Heart left ventricle (tissue), 16 donors: ENCODE data around the gene NEURL1. TPM values are rescaled to one million over a fixed set of nuclear protein-coding genes. Genes with fewer than 3 reads are reported as not detected.

ENCODE experiments used
- ATAC-seq, 4 donors: fragments of 200-7000 bp; cut with Tn5 transposase; one replicate each; pipeline ENCODE4 v1.9.1; 2020 to 2022; ENCODE audit warnings: moderate library complexity in 4 of 4, mild to moderate bottlenecking in 3 of 4, moderate number of reproducible peaks in 1 of 4
- DNase-seq, 5 donors: peaks; one replicate each; pipeline ENCODE4 v3.0.0-alpha.2; 2020
- H3K27ac ChIP-seq, 12 donors: fragments of 200-600 bp; sonication (generic) in 4 of 12; one replicate each; pipeline versions ENCODE4 v1.5.0 to v1.8.0; 2016 to 2022; ENCODE audit warnings: mild to moderate bottlenecking in 2 of 12
- H3K27me3 ChIP-seq, 9 donors: fragments of 200-600 bp; sonication (generic) in 2 of 9; one replicate each; pipeline versions ENCODE4 v1.5.1 to v1.8.0; 2016 to 2022; ENCODE audit warnings: mild to moderate bottlenecking in 3 of 9
- H3K36me3 ChIP-seq, 9 donors: fragments of 200-600 bp; sonication (generic) in 2 of 9; one replicate each; pipeline versions ENCODE4 v1.5.0 to v1.8.0; 2018 to 2022; ENCODE audit warnings: mild to moderate bottlenecking in 2 of 9
- H3K4me1 ChIP-seq, 12 donors: fragments of 200-600 bp; sonication (generic) in 4 of 12; one replicate each; pipeline versions ENCODE4 v1.5.0 to v1.8.0; 2016 to 2022; ENCODE audit warnings: mild to moderate bottlenecking in 3 of 12
- H3K4me3 ChIP-seq, 12 donors: fragments of 200-600 bp; sonication (generic) in 4 of 12; one replicate each; pipeline versions ENCODE4 v1.5.0 to v1.8.0; 2017 to 2022; ENCODE audit warnings: mild to moderate bottlenecking in 9 of 12, moderate library complexity in 4 of 12
- H3K9me3 ChIP-seq, 12 donors: fragments of 200-600 bp; sonication (generic) in 4 of 12; one replicate each; pipeline versions ENCODE4 v1.5.0 to v1.8.0; 2016 to 2022; ENCODE audit warnings: mild to moderate bottlenecking in 1 of 12
- POLR2A ChIP-seq, 2 donors: fragments of 450-650 bp; IDR thresholded peaks; one replicate each; pipeline ENCODE4 v1.6.1; 2017; ENCODE audit warnings: antibody characterized with exemption in 2 of 2, mild to moderate bottlenecking in 2 of 2, moderate library complexity in 2 of 2
- WGBS, 4 donors: extraction: QIAGEN DNeasy Blood & Tissue Kit in 2 of 4; methylation state at CpG; one replicate each; pipeline versions ENCODE4 v1.1.5 to v1.1.7; 2013 to 2018; 5-methylcytosine and 5-hydroxymethylcytosine counted together
- intact Hi-C, 10 donors: fragments of 100-400 bp; cut with DNase I; formaldehyde crosslinking; loops; one replicate each; pipeline versions ENCODE4 v1.11.1 to v1.14.2; 2022
- polyA plus RNA-seq, 2 donors: library from polyadenylated mRNA; stranded (reverse); fragments of 200-250 nt; gene quantifications; one replicate each; pipeline ENCODE4 v1.2.3, GENCODE V29; 2013
- total RNA-seq, 9 donors: library from RNA; depleted of rRNA in 2 of 9; stranded (reverse); fragments of >200 nt in 2 of 9; fragmentation: NEBNext Ultra II Directional in 3 of 9; extraction: Animal tissue kit (Norgen Biotek cat#: 25700) in 3 of 9; gene quantifications; one replicate each; pipeline versions ENCODE4 v1.1.0 to v1.2.4, GENCODE V29; 2016 to 2023
- TF ChIP-seq, protein P1 (sequence below), 12 donors: fragments of 200-600 bp; sonication (generic) in 4 of 12; IDR thresholded peaks; one replicate each; pipeline versions ENCODE4 v1.5.0 to v1.8.0; 2018 to 2022; ENCODE audit warnings: antibody characterized with exemption in 12 of 12, mild to moderate bottlenecking in 5 of 12
- donor health status: ischemic (EF 13 %, LVEDD 7.1; RV severe dilation, severe dysfunction).
- donor health status: healthy with polysubstance abuse.
- donor health status: DM: no; HTN: yes; CAD: no.
- donor health status: DM: no; HTN: no; CAD: no.
- donor health status: ischemic (EF 25% LVEDD 6.9; RV normal size, moderate dysfunction).
- donor health status: ischemic (EF 25% LVEDD 5.7; RV mildly dilated, moderate dysfunction).
- donor health status: healthy.
- donor health status: DM: yes; HTN: yes; CAD: no.
- donor health status: ischemic (EF 35%, LVEDD 5.7; RV mildly dilated, moderate dysfunction).
- donor health status: nonischemic (EF 11% LVEDD 7.7; RV severe dilation, severe dysfunction).
- donor health status: DM: yes; HTN: yes; CAD: no.
- donor health status: PGD.
- donor health status: ischemic (EF 29% LVEDD 5.4; RV normal size, mild dysfunction).
- donor health status: nonischemic (EF 23%, LVEDD 6.1; RV moderate dilation, normal function).

Gene NEURL1
- total and polyA plus RNA-seq, 11 donors, result 0.07 to 0.64 (median 0.14) TPM; not detected in 2

DNA sequence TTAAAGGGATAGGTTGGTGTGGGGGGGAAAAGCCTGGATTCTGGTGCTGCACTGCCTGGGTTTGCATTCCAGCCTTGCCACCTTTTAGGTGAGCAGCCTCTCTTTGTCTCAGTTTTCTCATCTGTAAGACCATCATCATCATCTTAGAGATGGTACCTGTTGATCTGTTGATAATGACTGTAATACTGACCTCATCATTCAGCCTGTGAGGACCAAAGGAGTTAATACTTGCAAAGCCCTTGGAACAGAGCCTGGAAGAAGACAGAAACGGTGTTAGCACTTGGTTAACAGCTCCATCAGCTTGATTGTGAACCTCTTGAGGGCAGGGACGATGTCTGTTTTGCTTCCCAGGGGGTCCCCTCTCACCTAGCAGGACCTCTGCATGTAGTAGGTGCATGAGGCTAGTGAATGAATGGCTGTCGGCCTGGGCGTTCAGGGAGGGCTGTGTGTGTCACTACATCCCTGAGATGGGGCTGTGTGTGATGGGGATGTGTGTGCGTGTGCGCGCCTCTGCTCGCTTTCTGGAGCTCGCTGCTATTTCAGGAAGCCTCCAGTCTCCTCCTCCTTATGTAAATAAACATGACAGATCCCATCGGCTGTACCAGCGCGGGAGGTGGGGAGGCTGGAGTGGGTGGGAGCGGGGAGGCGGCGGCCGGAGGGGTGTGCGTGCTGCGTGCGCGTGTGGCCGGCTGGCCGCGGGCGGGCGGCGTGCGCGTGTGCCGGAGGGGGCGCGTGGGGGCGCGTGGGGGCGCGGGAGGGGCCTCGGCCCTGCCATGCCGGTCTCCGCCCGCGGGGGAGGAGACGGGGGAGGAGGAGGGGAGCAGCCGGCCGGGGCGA lies 61.2 kb downstream of the NEURL1 start:
- ATAC-seq, result peak; percentile 40 to 76 (median 66)

DNA sequence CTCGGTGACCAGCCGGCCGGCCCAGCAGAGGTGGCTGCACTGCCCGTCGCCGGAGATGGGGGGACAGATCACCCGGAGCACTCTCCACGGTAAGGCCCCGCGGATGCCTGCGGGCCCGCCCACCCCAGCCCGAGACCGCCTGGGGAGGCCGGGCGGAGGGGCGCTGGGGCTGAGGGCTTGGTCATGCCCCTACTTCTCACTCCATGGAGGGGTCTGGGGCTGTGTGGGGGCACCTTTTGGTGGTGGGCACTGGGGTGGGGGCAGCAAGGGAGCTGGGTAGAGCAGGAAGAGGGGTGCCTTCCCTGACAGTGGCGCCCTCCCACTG lies 61.8 kb downstream of the NEURL1 start:
- intact Hi-C loops, result no loop called here
- Histone ChIP-seq H3K9me3 (no peaks in the 10 kb centered on the region), H3K36me3 (no peaks in the 10 kb centered on the region), H3K27me3 (peaks cover 0 to 12% (median 0%) of the 10 kb centered on the region in 9 donors), H3K27ac (no peak overlapping the region), H3K4me3 (peak overlapping the region in 10 of 12 donors; percentile 29 to 59 (median 50)), H3K4me1 (peaks cover 0 to 31% (median 7%) of the 10 kb centered on the region in 12 donors)
- WGBS, 4 donors, result 6 to 8% (median 6%) methylated on average over 13 to 18 of the region's 18 CpGs; no CpG with 5 or more reads in 1 of the 4 donors
- ATAC-seq, result no peak
- no peak for TF ChIP-seq POLR2A (IDR thresholded peaks at IDR 0.05)
- TF ChIP-seq, protein P1, sequence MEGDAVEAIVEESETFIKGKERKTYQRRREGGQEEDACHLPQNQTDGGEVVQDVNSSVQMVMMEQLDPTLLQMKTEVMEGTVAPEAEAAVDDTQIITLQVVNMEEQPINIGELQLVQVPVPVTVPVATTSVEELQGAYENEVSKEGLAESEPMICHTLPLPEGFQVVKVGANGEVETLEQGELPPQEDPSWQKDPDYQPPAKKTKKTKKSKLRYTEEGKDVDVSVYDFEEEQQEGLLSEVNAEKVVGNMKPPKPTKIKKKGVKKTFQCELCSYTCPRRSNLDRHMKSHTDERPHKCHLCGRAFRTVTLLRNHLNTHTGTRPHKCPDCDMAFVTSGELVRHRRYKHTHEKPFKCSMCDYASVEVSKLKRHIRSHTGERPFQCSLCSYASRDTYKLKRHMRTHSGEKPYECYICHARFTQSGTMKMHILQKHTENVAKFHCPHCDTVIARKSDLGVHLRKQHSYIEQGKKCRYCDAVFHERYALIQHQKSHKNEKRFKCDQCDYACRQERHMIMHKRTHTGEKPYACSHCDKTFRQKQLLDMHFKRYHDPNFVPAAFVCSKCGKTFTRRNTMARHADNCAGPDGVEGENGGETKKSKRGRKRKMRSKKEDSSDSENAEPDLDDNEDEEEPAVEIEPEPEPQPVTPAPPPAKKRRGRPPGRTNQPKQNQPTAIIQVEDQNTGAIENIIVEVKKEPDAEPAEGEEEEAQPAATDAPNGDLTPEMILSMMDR (IDR thresholded peaks at IDR 0.05), result no peak
- no peak for DNase-seq

More for the DNA sequence above, 61.2 kb downstream of the NEURL1 start:
- no peak for TF ChIP-seq POLR2A (IDR thresholded peaks at IDR 0.05)
- TF ChIP-seq, protein P1 (IDR thresholded peaks at IDR 0.05), result no peak
- intact Hi-C loops, result no loop called here
- H3K36me3 ChIP-seq, result no peaks in the 10 kb centered on the region
- WGBS, 4 donors, result 2 to 11% (median 5%) methylated on average over 5 to 44 of the region's 44 CpGs
- H3K4me3 ChIP-seq, result peak overlapping the region in 10 of 12 donors; percentile 29 to 59 (median 50)
- H3K27me3 ChIP-seq, result peaks cover 0 to 8% (median 0%) of the 10 kb centered on the region in 9 donors
- H3K9me3 ChIP-seq, result no peaks in the 10 kb centered on the region
- peak; percentile 43 to 72 (median 57) for DNase-seq
- peaks cover 0 to 31% (median 7%) of the 10 kb centered on the region in 12 donors for H3K4me1 ChIP-seq
- no peak overlapping the region for H3K27ac ChIP-seq

DNA sequence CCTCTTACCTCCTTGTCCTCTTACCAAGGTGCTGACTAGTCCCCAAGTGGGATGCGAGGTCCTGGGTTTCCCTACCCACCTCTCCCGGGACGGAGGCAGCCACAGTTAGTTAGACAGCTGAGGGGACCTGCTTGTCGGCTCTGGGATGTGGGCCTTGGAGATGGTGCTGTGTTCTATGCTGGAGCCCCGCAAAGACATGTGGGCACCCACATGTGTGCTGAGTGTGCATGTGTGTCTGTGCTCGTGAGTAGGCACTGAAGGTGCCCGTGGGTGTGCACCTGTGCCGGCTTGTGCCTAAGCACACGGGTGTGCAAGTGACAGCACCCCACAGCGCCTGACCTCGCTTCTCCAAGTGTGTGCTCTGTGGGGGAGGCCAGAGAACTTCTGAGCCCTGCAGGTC lies 62.2 kb downstream of the NEURL1 start:
- no peak for ATAC-seq

More for the DNA sequence above, 62.2 kb downstream of the NEURL1 start:
- peak overlapping the region in 7 of 12 donors; percentile 37 to 59 (median 55) for H3K4me3 ChIP-seq
- TF ChIP-seq, protein P1 (IDR thresholded peaks at IDR 0.05), result no peak
- TF ChIP-seq POLR2A (IDR thresholded peaks at IDR 0.05), result no peak
- H3K27ac ChIP-seq, result no peak overlapping the region
- H3K9me3 ChIP-seq, result no peaks in the 10 kb centered on the region
- peaks cover 0 to 31% (median 7%) of the 10 kb centered on the region in 12 donors for H3K4me1 ChIP-seq
- peak in 1 of 5 donors; percentile 20 for DNase-seq
- intact Hi-C loops, result no loop called here
- H3K36me3 ChIP-seq, result no peaks in the 10 kb centered on the region
- H3K27me3 ChIP-seq, result peaks cover 0 to 16% (median 0%) of the 10 kb centered on the region in 9 donors
- 66 to 76% (median 72%) methylated on average over 5 to 11 of the region's 11 CpGs for WGBS, 4 donors
